Parathyroid adenoma (tissue), 2 donors: Measurements from ENCODE around the gene CASD1.
A peak's percentile ranks its signal among the peaks of the same experiment; 100 is the strongest.

Experiments used
- H2AFZ ChIP-seq: fragments of 300-600 bp; sonication (generic); one replicate; pipeline ENCODE4 v1.7.0; 2017; ENCODE audit warnings: antibody characterized with exemption, mild to moderate bottlenecking
- H3K27ac ChIP-seq: fragments of 300-600 bp; sonication (generic); one replicate; pipeline ENCODE4 v1.7.0; 2017
- H3K27me3 ChIP-seq: fragments of 300-600 bp; sonication (generic); one replicate; pipeline ENCODE4 v1.7.0; 2017; ENCODE audit warnings: low read length; ENCODE audit not compliant: control insufficient read depth, insufficient read depth
- H3K36me3 ChIP-seq: fragments of 300-600 bp; sonication (generic); one replicate; pipeline ENCODE4 v1.7.0; 2017; ENCODE audit warnings: low read length; ENCODE audit not compliant: control insufficient read depth, insufficient read depth
- H3K4me1 ChIP-seq: fragments of 300-600 bp; sonication (generic); one replicate; pipeline ENCODE4 v1.7.0; 2017; ENCODE audit warnings: control low read depth
- H3K4me2 ChIP-seq: fragments of 300-600 bp; sonication (generic); one replicate; pipeline ENCODE4 v1.7.0; 2017; ENCODE audit warnings: low read length
- H3K4me3 ChIP-seq: fragments of 300-600 bp; sonication (generic); one replicate; pipeline ENCODE4 v1.7.0; 2017; ENCODE audit warnings: low read depth, low read length
- H3K79me2 ChIP-seq: fragments of 300-600 bp; sonication (generic); one replicate; pipeline ENCODE4 v1.7.0; 2017; ENCODE audit warnings: control low read depth
- H3K9ac ChIP-seq: fragments of 300-600 bp; sonication (generic); one replicate; pipeline ENCODE4 v1.7.0; 2017; ENCODE audit warnings: mild to moderate bottlenecking
- H3K9me3 ChIP-seq: fragments of 300-600 bp; sonication (generic); one replicate; pipeline ENCODE4 v1.7.0; 2017; ENCODE audit warnings: low read length; ENCODE audit not compliant: control insufficient read depth
- TF ChIP-seq, protein P1 (sequence below): fragments of 300-600 bp; sonication (generic); IDR thresholded peaks from one replicate; pipeline ENCODE4 v1.7.0; 2017; ENCODE audit warnings: antibody characterized with exemption, mild to moderate bottlenecking
- donor health status: primary hyperparathyroidism.

The CASD1 gene

GRCh38 chr7:94511718-94512117 lies 2.1 kb downstream of the CASD1 start:
- no peak overlapping the region for H3K9ac ChIP-seq
- no peaks in the 10 kb centered on the region for H3K36me3 ChIP-seq
- H3K27ac ChIP-seq = peak overlapping the region; percentile 96
- no peak overlapping the region for H3K4me3 ChIP-seq
- TF ChIP-seq, protein P1, sequence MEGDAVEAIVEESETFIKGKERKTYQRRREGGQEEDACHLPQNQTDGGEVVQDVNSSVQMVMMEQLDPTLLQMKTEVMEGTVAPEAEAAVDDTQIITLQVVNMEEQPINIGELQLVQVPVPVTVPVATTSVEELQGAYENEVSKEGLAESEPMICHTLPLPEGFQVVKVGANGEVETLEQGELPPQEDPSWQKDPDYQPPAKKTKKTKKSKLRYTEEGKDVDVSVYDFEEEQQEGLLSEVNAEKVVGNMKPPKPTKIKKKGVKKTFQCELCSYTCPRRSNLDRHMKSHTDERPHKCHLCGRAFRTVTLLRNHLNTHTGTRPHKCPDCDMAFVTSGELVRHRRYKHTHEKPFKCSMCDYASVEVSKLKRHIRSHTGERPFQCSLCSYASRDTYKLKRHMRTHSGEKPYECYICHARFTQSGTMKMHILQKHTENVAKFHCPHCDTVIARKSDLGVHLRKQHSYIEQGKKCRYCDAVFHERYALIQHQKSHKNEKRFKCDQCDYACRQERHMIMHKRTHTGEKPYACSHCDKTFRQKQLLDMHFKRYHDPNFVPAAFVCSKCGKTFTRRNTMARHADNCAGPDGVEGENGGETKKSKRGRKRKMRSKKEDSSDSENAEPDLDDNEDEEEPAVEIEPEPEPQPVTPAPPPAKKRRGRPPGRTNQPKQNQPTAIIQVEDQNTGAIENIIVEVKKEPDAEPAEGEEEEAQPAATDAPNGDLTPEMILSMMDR = no peak
- peaks cover 5% of the 10 kb centered on the region for H3K79me2 ChIP-seq
- H3K9me3 ChIP-seq = no peaks in the 10 kb centered on the region
- H3K4me2 ChIP-seq = peak overlapping the region; percentile 8
- no peaks in the 10 kb centered on the region for H3K27me3 ChIP-seq
- H2AFZ ChIP-seq = no peak overlapping the region
- peaks cover 13% of the 10 kb centered on the region for H3K4me1 ChIP-seq

DNA sequence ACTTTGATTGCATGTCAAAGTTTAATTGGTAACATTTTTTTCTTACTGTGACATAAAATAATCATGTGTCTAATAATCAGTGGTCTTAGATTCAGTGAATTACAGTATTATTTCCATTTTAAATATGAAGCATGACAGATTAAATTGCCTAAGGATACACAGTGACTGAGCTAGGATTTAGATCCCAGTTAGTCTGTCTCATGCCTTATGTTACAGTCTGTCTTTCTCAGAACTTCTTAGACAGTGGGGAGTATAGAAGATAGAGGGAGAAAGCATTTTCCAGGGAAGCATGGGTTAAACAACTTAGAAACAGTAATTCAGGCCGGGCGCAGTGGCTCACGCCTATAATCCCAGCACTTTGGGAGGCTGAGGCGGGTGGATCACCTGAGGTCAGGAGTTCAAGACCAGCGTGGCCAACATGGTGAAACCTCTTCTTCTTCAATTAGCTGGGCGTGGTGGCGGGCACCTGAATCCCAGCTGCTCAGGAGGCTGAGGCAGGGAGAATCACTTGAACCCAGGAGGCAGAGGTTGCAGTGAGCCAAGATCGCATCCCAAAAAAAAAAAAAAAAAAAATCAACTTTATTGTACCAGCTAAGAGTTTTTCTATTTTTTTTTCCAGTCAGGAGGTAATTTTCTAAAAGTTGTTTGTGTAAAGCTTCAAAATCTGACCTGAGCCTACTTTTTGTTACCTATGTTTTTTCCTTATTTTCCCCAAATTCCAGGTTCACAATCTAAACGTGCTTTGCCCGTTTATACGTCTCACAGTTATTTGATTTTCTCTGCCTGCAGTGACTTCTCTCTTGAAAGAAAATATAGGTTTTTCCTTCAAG lies 3.3 kb downstream of the CASD1 start:
- TF ChIP-seq, protein P1 = no peak
- Histone ChIP-seq H3K4me2 (no peak overlapping the region), H3K36me3 (no peaks in the 10 kb centered on the region), H3K27ac (no peak overlapping the region), H3K9me3 (no peaks in the 10 kb centered on the region), H3K4me3 (no peak overlapping the region), H2AFZ (no peak overlapping the region), H3K79me2 (peaks cover 8% of the 10 kb centered on the region), H3K27me3 (no peaks in the 10 kb centered on the region), H3K4me1 (peaks cover 13% of the 10 kb centered on the region), H3K9ac (no peak overlapping the region)

DNA sequence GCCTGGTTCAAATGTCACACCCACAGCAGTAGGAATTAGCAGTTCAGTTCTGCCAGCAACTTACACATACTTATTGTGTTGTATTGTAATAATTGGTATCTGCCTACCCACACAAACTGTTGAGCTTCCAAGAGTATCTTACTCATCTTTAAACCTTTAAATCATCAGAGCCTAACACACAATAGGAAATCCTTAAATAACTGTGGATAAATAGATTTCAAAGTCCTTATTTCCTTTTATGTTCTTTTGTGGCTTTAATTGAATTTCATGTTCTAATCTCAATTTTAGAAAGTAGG lies 3.9 kb downstream of the CASD1 start:
- H3K36me3 ChIP-seq = no peaks in the 10 kb centered on the region
- no peak overlapping the region for H2AFZ ChIP-seq
- no peaks in the 10 kb centered on the region for H3K27me3 ChIP-seq
- peaks cover 8% of the 10 kb centered on the region for H3K79me2 ChIP-seq
- TF ChIP-seq, protein P1 = no peak
- H3K9me3 ChIP-seq = no peaks in the 10 kb centered on the region
- H3K4me2 ChIP-seq = no peak overlapping the region
- peaks cover 13% of the 10 kb centered on the region for H3K4me1 ChIP-seq
- H3K27ac ChIP-seq = no peak overlapping the region
- H3K9ac ChIP-seq = no peak overlapping the region
- no peak overlapping the region for H3K4me3 ChIP-seq

DNA sequence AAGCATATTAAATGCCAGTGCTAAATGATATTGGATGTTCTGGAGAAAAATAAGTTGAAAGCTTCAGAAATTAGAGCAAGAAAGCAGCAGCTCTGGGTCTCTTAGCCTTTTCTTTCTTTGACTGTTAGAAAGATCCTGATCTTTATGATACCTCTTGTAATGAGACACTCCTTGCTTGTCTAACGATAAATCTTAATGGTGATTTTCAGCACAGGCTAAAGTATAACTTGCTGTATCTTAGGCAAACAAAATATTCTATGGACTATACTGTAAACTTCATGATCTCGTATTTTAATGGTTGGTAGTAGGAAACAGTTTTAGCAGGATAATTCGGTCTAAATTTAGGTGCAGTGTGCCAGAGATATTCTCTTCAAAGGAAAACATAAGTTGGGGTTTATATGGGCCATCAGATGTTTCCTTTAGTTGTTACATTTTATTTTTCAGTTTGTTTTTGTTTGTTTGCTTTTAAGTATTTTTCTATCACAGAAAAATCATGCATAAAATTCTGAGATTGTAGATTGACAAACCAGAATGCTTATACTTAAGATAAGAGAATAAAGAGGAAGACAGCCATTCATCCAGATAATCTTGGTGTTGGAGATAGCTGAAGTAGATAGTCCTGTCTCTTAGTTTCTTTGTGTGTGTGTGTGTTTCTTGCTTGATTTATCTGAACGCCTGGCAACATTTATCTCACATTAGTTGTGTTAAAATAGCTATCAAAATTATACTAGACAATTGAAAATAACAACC lies 4.7 kb downstream of the CASD1 start:
- Histone ChIP-seq H3K9me3 (no peaks in the 10 kb centered on the region), H2AFZ (peak overlapping the region; percentile 43), H3K9ac (no peak overlapping the region), H3K79me2 (peaks cover 8% of the 10 kb centered on the region), H3K36me3 (no peaks in the 10 kb centered on the region), H3K4me1 (peaks cover 9% of the 10 kb centered on the region), H3K4me3 (no peak overlapping the region), H3K4me2 (peak overlapping the region; percentile 9), H3K27ac (no peak overlapping the region), H3K27me3 (no peaks in the 10 kb centered on the region)
- TF ChIP-seq, protein P1 = no peak
